Measurements from ENCODE around the gene RHOH.

The RHOH gene

DNA sequence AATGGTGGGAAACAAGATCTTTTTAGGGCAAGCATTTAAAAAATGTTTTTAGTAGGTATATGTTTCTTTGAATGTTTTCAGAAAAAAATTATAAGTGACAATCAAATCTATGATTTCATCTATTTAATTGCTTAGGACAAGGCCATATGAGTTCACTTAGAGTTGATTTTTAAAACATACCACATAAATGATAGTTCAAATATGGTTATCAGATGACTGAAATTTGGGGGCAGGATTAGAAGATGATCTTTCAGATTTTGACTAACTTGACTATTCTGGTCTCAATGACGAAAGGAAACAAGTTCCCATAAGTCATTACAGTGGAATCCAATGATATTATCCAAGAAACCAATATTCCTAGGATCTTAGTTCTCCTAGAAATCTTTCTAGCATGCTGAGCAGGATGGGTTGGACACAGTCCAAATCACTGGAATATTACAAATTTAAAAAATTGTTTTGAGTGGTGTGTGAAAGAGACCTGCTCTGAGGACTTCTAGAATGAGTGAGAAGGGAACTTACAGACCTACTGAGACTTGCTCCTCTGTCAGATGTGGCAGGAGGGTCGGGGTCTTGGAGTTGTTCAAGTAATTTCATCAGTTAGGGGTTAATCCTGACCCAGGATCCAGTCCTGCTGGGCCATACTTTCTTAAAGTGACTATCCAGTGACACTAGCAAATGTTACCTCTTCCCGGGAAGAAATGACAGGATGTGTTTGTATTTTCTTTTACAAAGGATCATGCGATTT is 20.0 kb downstream of the RHOH start:
- TF ChIP-seq, protein P1, sequence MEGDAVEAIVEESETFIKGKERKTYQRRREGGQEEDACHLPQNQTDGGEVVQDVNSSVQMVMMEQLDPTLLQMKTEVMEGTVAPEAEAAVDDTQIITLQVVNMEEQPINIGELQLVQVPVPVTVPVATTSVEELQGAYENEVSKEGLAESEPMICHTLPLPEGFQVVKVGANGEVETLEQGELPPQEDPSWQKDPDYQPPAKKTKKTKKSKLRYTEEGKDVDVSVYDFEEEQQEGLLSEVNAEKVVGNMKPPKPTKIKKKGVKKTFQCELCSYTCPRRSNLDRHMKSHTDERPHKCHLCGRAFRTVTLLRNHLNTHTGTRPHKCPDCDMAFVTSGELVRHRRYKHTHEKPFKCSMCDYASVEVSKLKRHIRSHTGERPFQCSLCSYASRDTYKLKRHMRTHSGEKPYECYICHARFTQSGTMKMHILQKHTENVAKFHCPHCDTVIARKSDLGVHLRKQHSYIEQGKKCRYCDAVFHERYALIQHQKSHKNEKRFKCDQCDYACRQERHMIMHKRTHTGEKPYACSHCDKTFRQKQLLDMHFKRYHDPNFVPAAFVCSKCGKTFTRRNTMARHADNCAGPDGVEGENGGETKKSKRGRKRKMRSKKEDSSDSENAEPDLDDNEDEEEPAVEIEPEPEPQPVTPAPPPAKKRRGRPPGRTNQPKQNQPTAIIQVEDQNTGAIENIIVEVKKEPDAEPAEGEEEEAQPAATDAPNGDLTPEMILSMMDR (conservative IDR thresholded peaks at IDR 0.05; ENCODE audit: control insufficient read depth, insufficient read depth, low read depth, low read length): no peak
- H3K4me3 ChIP-seq (ENCODE audit: control insufficient read depth, low read depth, low read length): no peak overlapping the region
- DNase-seq (ENCODE audit: low read depth): peak; percentile 20

DNA sequence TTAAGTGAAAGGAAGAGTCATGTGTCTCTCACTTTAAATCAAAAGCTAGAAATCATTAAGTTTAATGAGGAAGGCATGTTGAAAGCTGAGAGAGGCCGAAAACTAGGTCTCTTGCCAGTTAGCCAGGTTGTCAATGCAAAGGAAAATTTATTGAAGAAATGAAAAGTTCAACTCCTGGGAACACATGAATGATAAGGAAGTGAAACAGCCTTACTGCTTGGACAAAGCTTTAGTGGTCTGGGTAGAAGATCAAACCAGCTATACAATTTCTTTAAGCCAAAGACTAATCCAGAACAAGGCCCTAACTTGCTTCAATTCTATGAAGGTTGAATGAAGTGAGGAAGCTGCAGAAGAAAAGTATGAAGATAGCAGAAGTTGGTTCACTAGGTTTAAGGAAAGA is 24.9 kb downstream of the RHOH start:
- H3K4me3 ChIP-seq (ENCODE audit: control insufficient read depth, low read depth, low read length): no peak overlapping the region
- DNase-seq (ENCODE audit: low read depth): no peak
- TF ChIP-seq, protein P1 (conservative IDR thresholded peaks at IDR 0.05; ENCODE audit: control insufficient read depth, insufficient read depth, low read depth, low read length): no peak

DNA sequence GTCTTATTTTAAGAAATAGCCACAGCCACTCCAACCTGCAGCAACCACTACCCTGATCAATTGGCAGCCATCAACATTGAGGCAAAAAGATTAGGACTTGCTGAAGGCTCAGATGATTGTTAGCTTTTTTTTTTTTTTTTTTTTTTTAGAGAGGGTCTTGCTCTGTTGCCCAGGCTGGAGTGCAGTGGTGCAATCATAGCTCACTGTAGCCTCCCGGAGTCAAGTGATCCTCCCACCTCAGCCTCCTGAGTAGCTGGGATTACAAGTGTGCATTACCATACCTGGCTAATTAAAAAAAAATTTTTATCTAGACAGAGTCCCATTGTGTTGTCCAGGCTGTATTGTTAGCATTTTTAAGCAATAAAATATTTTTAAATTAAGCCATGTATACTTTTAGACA is 26.5 kb downstream of the RHOH start:
- TF ChIP-seq, protein P1 (conservative IDR thresholded peaks at IDR 0.05; ENCODE audit: control insufficient read depth, insufficient read depth, low read depth, low read length): no peak
- DNase-seq (ENCODE audit: low read depth): no peak
- no peak overlapping the region for H3K4me3 ChIP-seq (ENCODE audit: control insufficient read depth, low read depth, low read length)

DNA sequence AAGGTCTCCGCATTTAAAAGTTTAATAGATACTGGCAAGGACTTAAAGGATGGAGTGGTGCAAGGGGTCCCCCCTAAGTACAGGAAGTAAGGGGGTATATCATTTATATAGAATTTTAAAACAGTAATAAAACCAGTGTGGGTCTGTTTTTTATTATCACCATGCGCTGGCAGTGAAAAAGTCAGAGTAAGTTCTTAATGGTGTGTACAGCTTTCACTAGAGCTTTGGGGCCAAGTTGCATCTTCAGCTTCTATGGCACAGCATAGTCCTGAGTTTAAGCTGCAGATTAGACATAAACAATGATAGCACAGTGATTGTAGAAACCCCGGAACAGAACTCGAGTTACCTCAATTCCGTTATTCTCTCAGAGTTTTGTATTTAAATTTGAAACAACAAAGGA is 27.6 kb downstream of the RHOH start:
- no peak overlapping the region for H3K4me3 ChIP-seq (ENCODE audit: control insufficient read depth, low read depth, low read length)
- no peak for DNase-seq (ENCODE audit: low read depth)
- TF ChIP-seq, protein P1 (conservative IDR thresholded peaks at IDR 0.05; ENCODE audit: control insufficient read depth, insufficient read depth, low read depth, low read length): no peak

DNA sequence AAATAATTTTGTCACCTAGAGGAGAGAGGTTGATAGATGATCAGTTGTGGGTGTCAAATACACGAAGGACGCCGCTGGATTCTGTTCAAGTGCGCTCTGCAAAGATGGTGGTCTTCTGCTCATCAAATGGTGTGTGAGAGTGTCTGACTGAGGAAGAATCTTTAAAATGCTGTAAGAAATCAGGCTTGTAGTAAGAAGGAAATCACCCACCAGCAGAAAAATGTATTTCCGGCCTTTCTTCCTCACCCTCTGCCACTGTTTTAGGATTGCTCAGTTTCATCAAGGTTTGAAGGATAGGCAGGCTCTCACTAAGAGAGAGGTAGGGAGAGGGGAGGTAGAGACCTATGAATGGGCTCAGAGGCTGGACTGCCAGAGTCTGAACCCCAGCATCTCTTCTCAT is 28.7 kb downstream of the RHOH start:
- no peak for DNase-seq (ENCODE audit: low read depth)
- TF ChIP-seq, protein P1 (conservative IDR thresholded peaks at IDR 0.05; ENCODE audit: control insufficient read depth, insufficient read depth, low read depth, low read length): no peak
- no peak overlapping the region for H3K4me3 ChIP-seq (ENCODE audit: control insufficient read depth, low read depth, low read length)

DNA sequence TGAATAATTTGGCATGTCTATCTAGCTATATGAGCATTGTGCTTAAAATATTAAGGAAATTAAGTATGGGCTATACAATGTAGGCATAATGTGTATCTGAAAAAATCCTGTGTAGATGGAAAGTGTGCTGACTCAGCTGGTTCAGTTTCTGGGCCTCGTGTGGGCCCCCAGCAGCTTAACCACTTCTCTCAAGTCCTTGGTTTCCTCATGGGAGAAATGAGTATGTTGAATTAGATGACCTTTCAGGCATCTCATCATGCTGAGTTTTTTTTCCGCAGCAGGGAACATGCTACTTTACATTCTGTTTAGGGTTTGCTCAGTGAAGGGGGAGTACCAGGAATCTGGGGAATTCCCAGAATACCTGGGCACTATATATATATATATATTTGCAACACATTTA is 30.5 kb downstream of the RHOH start:
- no peak for DNase-seq (ENCODE audit: low read depth)
- no peak overlapping the region for H3K4me3 ChIP-seq (ENCODE audit: control insufficient read depth, low read depth, low read length)
- TF ChIP-seq, protein P1 (conservative IDR thresholded peaks at IDR 0.05; ENCODE audit: control insufficient read depth, insufficient read depth, low read depth, low read length): no peak
